ENCODE results near the gene TEAD1.
A peak's percentile ranks its signal among the peaks of the same experiment; 100 is the strongest.

TEAD1 gene

DNA sequence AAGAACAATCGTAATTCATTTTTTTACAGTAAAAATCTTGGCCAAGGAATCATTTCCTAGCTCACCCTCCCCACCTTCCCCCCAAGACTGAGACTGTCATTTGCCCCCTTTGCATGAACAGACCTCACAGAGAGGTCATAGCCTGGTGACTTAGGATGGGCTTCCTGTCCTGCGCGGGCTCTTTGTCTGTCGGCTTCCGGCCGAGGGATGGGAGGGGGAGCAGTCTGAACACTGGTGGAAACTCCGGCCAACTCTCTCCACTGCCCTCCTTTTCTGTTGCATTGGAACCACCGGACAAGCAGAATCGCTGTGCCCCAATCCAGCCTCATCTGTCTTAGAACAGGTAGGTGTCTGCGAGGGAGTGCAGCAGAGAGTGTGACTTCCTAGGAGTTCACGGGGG, 41.7 kb downstream of the TEAD1 start:
- no peak for DNase-seq

DNA sequence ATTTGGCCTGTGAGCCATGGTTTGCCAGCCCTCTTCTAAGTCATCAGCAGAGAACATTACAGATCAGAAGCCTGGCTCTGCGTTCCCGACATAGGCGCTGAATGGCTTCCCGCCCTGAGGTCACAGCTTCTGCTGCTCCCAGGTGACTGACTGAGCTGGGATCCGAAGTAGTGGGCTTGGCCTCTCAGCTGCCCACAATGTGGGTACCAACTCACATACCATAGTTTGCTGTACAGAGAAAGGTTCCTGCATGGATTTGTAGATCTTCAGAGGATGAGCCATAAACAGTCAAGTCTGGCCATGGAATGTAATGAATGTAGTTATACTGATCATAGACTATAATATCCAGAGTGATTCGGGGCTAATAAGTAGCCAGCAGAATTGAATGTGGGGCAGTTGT, 42.6 kb downstream of the TEAD1 start:
- no peak for DNase-seq

DNA sequence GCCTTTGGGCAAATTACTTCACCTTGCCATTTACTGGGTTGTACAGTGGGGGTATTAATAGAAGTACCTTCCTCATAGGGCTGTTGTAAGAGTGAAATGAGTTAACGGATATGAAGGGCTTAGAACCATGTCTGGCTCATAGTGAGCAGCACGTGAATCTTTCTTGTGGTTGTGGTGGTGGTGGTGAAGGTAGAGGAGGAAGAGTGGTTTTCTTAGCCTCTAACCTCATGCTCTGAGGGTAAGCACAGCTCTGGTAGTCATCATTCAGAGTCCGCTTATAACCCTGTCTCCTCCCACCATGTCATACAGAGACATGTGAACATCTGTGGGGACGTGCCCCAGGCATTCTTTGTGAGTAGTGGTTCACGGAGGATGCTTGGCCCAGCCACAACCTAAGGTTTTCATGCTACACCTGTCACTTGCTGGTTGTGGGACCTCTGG, 43.6 kb downstream of the TEAD1 start:
- DNase-seq = peak; percentile 59

DNA sequence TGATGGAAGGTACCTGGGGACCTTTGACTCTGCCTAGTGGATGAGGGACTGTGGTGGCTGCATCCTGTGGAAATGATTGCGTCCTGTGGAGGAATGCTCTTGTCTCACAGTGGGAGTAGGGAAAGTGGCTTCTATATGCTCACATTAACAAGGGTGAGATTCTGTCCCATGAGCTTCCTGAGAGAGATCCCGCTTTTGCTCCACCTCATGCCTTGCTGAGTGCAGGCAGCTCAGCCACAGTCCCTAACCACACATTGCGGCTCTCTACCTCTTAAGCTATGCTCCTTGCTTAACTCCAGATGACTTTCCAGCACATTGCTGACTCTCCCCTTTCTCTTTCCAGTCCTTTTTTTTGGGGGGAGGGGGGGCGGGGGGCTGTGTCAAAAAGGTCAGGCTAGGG, 45.0 kb downstream of the TEAD1 start:
- no peak for DNase-seq

- DNase-seq = no peak
Measured at GRCh38 chr11:12721816-12722604, 47.8 kb downstream of the TEAD1 start.

DNA sequence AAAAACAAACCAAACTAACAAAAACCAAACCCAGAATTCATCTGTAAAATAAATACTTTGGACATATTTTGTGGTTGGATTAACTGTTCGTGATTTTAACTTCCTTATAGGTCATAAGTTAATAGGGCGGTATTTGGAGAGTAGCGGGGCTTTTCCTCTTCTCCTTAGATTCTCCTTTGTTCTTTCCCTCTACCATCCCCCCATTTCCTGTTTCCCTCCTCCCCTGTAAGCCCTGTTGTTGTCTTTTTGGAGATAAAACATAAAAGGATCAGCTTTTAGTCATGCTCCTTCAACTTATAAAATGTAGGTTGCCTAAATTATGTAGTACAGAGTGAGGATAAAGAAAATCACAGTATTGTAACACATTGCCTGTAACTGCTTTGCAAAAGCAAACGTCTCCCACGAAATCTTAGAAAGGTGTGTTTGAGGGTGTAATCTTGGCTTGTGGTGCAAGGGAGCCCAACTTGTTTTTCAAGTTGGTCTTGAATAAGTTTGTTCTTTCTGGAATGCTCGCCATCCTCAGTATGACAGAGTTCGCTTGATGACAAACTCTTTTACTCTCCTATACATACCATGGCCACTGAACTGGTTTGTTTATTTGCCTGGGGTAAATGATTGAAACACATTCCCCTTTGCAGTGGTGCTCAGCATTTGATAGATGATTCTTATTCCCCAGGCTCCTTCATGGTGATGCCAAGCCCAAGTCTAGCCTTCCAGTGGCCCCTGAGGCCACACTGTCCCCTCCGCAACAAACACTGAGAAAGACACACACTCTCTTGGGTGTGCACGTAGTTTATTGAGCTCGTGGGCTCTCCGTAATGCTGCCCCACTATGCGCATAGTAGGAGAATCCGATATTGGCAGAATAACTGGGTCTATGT, 49.4 kb downstream of the TEAD1 start:
- DNase-seq = no peak

DNA sequence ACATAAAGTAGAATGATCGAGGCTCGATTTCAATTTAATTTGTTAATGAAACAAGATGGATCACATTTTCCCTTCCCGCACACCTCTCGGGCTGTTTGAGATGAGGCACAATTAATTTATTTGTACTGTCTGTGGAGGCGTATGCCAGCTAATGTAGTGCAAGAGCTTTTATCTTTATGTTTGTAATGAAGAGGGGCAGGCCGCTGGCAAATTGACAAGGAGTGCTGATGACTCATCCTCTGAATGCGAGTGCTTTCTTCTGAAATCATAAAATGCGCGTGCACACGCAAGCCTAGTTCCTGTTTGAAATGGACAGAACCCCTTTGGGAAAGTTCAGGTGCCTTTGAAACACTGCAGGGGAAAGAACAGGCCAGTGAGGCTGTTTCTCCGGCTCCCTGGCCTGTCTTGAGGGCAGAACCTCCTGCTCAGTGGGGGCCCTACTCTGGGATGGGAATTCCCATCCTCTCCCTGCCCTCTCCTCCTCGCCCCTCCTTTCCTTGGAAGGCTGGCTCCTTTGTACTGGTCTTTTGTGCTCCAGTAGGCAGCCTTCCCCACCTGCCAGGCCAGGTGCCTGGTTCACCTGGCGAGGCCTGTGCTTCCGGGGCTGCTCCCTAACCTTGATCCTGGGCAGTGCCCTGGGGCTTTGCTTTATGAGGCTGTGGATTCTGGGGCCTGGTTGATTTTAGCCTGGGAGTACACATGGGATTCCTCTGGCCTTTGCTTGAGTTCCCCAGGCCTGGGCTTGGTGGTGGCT, 50.3 kb downstream of the TEAD1 start:
- DNase-seq = no peak

DNA sequence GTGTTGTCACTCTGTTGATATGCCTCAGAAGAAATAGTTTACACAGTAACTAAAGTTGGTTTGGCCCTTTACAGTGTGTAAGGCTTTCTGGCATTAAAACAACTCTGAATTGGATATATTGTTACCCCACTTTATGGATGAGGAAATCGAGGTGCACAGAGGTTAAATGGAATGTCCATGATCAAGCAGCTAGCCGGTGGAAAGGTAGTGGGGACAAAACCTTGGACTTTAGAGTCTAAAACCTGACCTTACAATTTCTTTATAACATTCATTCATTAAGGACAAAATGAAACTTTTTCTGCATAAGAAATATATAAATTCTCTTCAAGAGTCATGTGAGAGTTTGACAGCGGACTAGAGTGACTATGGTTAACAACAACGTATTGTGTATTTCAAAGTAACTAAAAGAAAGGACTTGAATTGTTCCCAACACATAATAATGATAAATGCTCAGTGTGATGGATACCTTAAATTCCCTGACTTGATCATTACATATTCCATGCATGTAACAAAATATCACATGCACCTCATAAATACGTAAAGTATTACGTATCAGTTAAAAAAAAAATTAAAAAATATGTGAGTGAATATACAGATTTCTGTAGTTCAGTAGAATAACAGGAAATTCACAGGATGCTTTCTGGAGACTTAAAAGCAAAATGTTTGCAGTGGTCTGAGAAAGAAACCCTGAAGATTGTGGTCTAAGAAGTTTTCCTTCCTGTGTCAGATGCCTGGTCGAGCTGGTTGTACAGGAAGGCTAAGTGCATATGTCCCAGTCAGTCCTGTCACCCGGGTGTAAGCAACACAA, 51.0 kb downstream of the TEAD1 start:
- DNase-seq = no peak

DNA sequence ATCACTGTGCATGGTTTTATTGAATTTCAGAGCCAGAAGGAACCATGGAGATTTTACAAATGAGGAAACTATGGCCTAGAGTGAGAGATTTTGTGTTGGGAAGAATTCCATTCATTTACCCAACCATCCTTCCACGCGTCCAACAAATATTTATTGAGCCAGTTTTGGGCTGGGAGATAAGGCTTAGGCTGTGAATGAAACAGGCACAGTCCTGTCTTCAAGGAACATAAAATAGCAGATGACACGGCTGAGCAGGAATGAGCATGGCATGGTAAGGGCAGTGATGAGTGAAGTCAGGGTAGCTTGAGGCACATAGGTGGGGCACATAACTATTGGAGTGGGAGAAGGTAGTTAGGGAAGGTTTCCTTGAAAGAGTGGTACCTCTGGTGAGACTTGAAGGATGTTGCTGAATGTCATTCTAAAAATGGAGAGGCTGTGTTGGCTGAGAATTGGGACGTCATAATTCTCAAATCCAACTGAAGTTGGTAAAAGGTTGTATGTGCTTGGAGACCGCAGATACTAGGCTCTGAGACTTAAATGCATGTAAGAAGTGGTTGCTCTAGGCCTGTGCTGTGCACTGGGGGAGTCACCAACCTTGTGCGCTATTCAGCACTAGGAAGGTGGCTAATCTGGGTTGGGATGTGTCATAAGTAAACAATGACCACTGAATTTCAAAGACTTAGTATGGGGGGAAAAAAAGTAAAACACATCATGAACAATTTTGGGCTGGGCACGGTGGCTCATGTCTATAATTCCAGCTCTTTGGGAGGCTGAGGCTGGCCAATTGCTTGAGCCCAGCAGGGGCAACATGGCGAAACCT, 51.9 kb downstream of the TEAD1 start:
- DNase-seq = no peak

DNA sequence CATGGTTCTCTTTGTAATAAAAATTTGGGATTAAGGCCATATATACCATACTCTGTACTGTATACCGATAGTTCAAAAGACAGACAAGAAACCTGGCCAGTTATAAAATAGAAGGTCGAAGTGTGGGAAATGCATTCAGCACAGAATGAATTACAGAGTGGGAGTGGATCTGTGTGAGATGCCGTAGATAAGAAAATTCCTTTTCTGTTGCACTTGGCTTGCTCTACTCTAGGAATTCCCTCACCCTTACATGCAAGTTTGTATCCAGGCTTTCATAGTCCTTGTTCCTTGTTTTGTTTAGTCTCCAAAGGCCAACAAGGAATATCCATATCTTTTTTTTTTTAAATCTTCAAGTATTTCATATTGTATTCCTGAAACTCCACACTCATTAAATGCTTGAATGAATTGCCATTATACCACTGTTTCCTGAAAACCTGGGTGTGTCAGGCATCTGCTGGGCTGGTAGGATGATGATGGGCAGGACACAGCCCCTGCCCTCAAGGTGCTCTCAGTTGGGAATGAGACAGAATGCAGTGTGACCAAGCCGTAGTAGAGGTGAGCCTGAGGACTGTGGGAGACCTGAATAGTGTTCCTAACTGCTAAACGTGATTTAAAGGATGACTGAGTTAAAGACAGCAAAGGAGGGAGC, 53.5 kb downstream of the TEAD1 start:
- no peak for DNase-seq

GRCh38 chr11:12728417-12728816, 54.2 kb downstream of the TEAD1 start:
- no peak for DNase-seq

DNA sequence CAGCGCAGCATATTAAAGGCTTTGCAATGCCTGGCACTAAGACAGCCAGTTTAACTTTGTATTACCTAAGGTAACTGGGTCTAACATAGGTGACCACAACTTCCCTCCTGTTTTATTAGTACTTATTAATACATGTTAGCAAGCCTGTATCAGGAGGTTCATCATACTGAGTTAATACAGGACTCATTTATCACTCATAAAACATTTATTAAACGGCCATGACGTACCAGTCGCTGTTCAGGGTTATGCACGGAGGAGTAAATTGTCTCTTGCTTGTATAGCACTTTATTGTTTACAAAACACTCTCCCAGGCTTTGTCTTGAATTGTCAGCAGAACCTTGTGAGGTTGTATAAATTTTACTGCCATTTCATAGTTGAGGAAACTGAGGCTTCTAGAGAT, 55.7 kb downstream of the TEAD1 start:
- no peak for DNase-seq

DNA sequence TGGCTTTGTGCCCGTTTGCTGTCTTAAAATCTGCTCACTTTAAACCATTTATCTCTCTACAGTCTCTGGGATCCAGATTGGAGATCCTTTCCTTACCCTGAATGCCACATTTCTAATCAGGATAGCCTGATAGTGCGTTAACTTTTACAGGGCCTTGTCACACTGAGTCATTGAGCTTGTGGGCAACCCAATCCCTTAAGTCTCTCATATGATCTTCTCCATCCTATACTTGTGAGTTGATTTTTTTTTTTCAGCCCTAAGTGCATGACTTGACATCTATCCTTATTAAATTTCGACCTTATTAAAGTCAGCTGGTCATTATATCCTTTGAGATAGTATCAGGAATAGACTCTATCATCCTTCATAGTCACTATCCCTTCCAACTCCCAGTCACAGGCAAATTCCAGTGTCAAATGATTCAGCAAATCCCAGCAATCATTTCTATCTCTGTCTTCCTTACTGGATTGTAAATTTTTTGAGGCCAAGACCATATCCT, 57.7 kb downstream of the TEAD1 start:
- no peak for DNase-seq

- no peak for DNase-seq
Measured at GRCh38 chr11:12733091-12733490, 58.9 kb downstream of the TEAD1 start.

- DNase-seq = no peak
Measured at GRCh38 chr11:12734625-12735024, 60.4 kb downstream of the TEAD1 start.

GRCh38 chr11:12735262-12735661, 61.0 kb downstream of the TEAD1 start:
- DNase-seq = no peak

GRCh38 chr11:12737024-12737423, 62.8 kb downstream of the TEAD1 start:
- DNase-seq = no peak

- no peak for DNase-seq
Measured at GRCh38 chr11:12741671-12742216, 67.5 kb downstream of the TEAD1 start.

GRCh38 chr11:12743834-12744449, 69.7 kb downstream of the TEAD1 start:
- DNase-seq = no peak

Data from stimulated activated CD8-positive, alpha-beta memory T cell treated with anti-CD3 and anti-CD28 coated beads, Interleukin-4, amount 100 ng/mL, for 48 hours (primary cell).